Medulla oblongata (tissue), 1 donor: ENCODE measurements around the gene RYR3.

Experiments
- DNase-seq: peaks from one replicate; pipeline ENCODE4 v3.0.0-alpha.2; 2015; ENCODE audit errors: extremely low spot score

The RYR3 gene

DNA sequence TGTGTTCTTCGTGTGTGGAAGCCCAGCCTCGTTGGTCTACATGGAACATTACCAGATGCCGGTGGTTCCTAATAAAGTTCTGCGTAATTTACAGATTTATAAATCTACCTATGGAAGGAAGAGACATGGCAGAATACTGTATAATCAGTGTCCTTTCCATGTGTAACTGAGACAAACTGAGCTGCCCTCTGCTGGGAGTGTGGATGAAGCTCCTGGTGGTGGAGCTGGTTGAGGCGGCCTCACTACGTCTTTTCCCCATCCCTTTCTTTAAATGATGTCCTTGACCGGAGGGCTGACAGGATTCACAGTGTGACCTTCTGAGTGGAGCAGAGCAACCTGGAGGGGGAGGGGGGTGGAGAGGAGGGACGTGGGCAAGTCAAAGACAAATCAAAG lies 390.5 kb downstream of the RYR3 start:
- no peak for DNase-seq

- no peak for DNase-seq
These were observed 395.4 kb downstream of the RYR3 start for GRCh38 chr15:33706173-33706572.

GRCh38 chr15:33710748-33711147 lies 400.0 kb downstream of the RYR3 start:
- DNase-seq: no peak

DNA sequence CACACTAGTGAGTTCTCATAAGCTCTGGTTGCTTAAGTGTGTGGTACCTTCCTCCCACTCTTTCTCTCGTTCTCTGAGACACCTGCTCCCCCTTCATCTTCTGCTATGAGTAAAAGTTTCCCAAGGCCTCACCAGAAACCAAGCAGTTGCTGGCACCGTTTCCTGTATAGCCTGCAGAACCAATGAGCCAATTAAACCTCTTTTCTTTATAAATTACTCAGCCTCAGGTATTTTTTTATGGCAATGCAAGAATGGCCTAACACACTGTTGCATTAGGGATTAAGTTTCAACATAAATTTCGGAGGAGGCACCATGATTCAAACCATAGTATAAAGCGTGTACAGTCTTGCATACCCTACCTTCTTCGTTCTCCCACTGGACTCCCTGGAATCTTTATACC lies 405.3 kb downstream of the RYR3 start:
- no peak for DNase-seq

GRCh38 chr15:33720952-33721351 lies 410.2 kb downstream of the RYR3 start:
- no peak for DNase-seq

GRCh38 chr15:33722005-33722672 lies 411.4 kb downstream of the RYR3 start:
- DNase-seq: no peak

GRCh38 chr15:33722673-33723015 lies 411.9 kb downstream of the RYR3 start:
- no peak for DNase-seq

DNA sequence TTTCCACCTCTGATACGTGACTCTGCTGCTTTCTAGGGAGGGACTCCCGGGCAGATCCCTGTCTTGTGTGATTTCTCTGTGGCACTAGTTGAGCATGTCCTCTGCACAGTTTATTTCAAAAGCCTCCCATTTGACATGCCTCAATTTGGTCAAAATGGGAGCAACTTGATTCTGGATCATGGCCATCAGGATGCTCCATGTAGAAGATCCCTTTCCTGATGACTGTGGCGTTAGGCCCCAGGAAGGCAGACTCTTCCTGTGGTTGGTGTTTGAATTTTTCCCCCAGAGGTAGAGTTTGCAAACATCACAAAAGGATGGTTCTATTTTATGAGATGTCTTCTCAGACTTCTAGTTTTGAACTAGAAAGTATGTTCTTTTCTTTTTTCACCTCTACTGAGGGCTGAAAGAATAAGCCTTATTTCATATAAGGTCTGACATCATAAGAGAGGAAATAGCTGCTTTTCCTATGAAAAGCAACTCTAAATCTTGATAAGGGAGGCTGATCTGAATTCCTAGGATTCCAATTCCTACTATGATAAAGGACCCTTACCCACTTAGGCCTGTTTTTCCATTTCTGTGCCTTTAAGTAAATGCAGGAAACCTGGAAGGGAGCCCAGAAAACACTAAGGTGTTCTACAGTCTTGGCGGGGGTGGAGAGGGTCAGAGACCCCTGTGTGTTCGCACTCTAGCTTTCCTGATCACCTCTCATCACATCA lies 413.7 kb downstream of the RYR3 start:
- no peak for DNase-seq

GRCh38 chr15:33729653-33730052 lies 418.9 kb downstream of the RYR3 start:
- no peak for DNase-seq

- DNase-seq: no peak
These were observed 420.0 kb downstream of the RYR3 start for GRCh38 chr15:33730815-33731214.

DNA sequence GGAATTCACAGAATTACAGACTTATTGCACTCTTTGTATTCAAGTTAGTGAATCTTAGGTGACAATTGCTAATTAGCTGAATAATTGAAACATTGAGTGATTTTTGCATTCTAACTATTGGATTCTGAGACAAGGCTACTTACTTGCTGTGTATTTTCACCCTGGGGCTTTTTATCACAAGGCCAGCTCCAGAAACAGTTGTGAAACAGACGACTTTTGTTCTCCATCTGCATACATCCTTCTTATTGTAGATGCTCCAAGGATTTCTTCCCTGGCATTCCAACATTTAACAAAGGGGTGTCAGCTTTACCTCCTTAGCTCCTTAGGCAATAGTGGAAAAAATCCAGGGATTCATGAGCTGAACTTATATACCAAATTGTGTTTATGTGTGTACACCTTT lies 424.4 kb downstream of the RYR3 start:
- DNase-seq: no peak

GRCh38 chr15:33735637-33736247 lies 425.0 kb downstream of the RYR3 start:
- peak; percentile 28 for DNase-seq

- peak; percentile 68 for DNase-seq
These were observed 427.2 kb downstream of the RYR3 start for GRCh38 chr15:33737687-33738601.

DNA sequence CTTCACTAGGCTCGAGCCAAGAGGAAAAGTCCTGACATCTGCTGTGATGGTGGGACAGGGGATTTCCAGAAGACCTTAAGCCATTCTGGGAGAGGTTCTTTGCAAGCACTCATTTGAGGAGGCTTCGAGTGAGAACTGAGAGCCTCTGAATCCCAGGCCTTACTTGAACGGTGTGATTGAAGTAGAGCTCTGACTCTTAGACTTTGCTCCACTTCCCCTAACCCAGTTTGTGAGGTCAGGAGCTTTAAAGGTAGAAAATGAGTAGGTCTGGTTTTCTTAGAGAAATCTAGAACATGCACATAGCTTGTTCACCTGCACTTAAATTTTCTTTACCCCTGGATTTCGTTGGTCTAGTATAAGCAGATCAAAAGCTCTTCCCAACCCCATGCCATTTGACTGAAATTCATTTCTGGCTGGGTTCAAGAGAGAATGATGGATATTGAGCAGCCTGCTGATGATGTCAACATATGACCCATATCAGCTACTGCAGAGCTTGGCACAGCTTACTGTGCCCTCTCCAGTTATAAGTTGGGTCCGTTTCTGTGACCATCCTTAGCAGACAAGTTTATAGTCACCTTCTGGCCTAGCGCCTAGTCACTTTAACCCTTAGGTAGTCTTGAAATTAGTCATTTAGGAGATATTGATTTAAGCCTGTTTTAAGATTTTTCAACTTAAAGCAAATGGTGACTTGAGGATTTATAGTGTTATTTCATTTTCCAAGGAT lies 428.3 kb downstream of the RYR3 start:
- DNase-seq: no peak

DNA sequence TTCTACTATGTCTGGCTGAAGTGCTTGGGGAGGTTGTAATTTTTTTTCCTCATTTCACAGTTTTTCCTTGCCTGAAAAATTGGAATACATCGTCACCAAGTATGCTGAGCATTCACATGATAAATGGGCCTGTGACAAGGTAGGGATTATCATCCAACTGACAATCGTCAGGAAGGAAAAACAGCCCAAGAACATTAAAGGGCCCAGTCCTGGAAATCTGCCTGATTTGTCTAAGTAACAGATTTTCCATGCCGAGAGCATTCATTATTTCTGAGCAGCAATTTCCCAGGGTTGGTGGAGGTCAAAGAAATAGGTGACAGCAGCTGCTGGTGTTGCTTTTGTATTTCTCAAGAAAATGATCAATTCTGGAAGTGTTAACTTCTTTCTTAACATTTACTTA lies 431.5 kb downstream of the RYR3 start:
- DNase-seq: no peak

DNA sequence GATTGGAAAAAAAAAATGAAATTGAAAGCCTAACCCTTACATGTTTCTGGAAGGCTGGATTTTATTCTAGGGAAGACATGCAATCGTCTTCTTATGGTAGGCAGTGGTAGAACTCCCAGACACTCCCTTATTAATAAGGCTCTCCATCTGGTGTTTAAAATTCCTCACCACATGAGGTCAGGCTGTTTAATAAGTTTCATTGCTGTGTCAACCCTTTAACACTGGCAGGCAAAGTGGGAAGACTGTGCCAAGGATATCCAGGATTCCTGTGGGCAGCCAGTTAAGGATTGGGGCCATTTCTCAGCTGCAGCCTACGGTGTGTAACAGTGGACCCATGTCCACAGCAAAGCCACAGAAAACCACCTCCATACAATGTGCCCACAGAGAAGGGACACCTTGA lies 432.0 kb downstream of the RYR3 start:
- DNase-seq: peak; percentile 27

DNA sequence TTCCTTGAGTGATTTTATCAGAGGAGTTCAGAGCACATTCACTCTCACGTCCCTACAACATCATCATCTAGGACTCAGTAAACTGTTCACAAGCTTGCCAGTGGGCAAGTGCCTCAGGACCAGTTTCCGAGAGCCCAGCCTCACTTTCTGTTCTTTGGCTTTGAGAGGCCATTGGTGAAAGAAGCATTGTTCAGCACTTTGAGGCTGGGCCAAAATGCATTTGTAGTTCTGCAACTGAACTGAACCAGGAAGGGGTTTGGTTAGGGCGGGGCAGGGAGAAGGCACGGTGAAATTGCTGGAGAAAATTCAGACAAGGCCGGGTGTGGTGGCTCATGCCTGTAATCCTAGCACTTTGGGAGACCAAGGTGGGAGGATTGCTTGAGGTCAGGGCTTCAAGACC lies 435.4 kb downstream of the RYR3 start:
- peak; percentile 35 for DNase-seq

DNA sequence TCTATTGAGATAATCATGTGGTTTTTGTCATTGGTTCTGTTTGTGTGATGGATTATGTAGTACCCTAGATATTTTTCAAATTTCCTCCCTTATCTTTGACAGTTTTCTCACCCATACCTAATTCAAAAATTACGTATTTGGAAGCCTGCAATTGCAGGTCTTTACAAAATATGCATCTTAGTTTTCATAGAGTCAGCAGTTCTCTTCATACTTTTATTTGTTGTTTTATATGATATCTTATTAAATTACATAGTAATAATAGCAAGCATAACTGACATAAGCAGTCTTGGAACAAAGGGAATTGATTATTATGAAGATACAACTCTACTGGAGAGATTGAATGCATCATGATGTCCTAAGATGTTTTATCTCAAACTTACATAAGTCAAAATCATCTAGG lies 442.2 kb downstream of the RYR3 start:
- no peak for DNase-seq

- DNase-seq: no peak
These were observed 443.5 kb downstream of the RYR3 start for GRCh38 chr15:33754242-33754641.

- no peak for DNase-seq
These were observed 446.2 kb downstream of the RYR3 start for GRCh38 chr15:33756961-33757360.

- DNase-seq: no peak
These were observed 446.9 kb downstream of the RYR3 start for GRCh38 chr15:33757516-33758232.
